ENCODE results near the gene TNS1.

DNA sequence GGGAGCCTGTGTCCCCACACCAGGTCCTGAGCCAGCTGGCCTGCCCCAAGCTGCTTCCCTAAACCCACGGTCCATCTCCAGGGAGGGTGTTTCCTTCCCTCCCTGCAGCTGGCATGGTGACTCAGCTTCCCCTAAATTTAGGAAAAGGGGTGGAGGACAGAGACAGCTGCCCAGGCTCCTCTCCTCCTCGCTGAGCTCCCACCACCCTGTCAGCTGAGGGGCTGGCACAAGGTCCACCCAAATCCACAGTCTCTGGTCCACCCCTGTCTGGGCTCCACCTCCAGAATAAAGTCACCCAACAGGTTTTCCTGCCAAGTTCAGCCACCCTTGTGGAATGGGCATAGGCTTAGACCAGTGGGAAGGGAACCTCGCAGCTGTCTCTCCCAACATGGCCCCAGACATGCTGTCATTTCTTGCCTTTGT, 156.5 kb downstream of the TNS1 start:
- TF ChIP-seq, protein P1, sequence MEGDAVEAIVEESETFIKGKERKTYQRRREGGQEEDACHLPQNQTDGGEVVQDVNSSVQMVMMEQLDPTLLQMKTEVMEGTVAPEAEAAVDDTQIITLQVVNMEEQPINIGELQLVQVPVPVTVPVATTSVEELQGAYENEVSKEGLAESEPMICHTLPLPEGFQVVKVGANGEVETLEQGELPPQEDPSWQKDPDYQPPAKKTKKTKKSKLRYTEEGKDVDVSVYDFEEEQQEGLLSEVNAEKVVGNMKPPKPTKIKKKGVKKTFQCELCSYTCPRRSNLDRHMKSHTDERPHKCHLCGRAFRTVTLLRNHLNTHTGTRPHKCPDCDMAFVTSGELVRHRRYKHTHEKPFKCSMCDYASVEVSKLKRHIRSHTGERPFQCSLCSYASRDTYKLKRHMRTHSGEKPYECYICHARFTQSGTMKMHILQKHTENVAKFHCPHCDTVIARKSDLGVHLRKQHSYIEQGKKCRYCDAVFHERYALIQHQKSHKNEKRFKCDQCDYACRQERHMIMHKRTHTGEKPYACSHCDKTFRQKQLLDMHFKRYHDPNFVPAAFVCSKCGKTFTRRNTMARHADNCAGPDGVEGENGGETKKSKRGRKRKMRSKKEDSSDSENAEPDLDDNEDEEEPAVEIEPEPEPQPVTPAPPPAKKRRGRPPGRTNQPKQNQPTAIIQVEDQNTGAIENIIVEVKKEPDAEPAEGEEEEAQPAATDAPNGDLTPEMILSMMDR (IDR thresholded peaks at IDR 0.05; ENCODE audit: insufficient read depth, low read depth, low read length) = no peak
- TF ChIP-seq EZH2 (IDR thresholded peaks at IDR 0.05; ENCODE audit: insufficient read depth, low read length) = no peak
